H1 (cell line): ENCODE results near the gene PLAU. TPM values are rescaled to one million over a fixed set of nuclear protein-coding genes. Genes with fewer than 3 reads are reported as not detected.

Experiments used
- CHD7 ChIP-seq: fragments of 300-600 bp; sonication (generic); IDR thresholded peaks from 2 replicates; pipeline ENCODE4 v1.7.1; 2012; ENCODE audit warnings: low read length, moderate library complexity, mild to moderate bottlenecking, inconsistent platforms; ENCODE audit not compliant: insufficient replicate concordance
- EP300 ChIP-seq, 2 experiments: IDR thresholded peaks; 1 replicate in 1 of 2; 2 replicates in 1 of 2; pipeline ENCODE4 v1.6.1; 2011 to 2012; ENCODE audit warnings: low read depth in 2 of 2, low read length in 2 of 2, mild to moderate bottlenecking in 2 of 2, borderline replicate concordance in 1 of 2, inconsistent platforms in 1 of 2, moderate library complexity in 1 of 2
- GTF2F1 ChIP-seq: IDR thresholded peaks from 2 replicates; pipeline ENCODE4 v1.6.1; 2012; ENCODE audit warnings: low read depth, low read length, improper control_type of control experiment, borderline replicate concordance
- HDAC2 ChIP-seq, 2 experiments: fragments of 300-600 bp in 1 of 2; sonication (generic) in 1 of 2; IDR thresholded peaks; 2 replicates each; pipeline ENCODE4 v1.6.1; 2011 to 2012; ENCODE audit warnings: low read depth in 2 of 2, low read length in 2 of 2, mild to moderate bottlenecking in 2 of 2, moderate library complexity in 2 of 2, borderline replicate concordance in 1 of 2, inconsistent platforms in 1 of 2
- JUN ChIP-seq: IDR thresholded peaks from 2 replicates; pipeline ENCODE4 v1.6.1; 2011; ENCODE audit warnings: low read depth, mild to moderate bottlenecking, improper control_type of control experiment, low read length
- JUND ChIP-seq: IDR thresholded peaks from 2 replicates; pipeline ENCODE4 v1.6.1; 2011; ENCODE audit warnings: mild to moderate bottlenecking, improper control_type of control experiment, low read length
- SUZ12 ChIP-seq: fragments of 200-600 bp; sonication (generic); IDR thresholded peaks from 2 replicates; pipeline ENCODE4 v1.6.1; 2012; ENCODE audit warnings: mild to moderate bottlenecking, inconsistent platforms, low read length, moderate library complexity, mixed read lengths
- TAF7 ChIP-seq: optimal IDR thresholded peaks from 2 replicates; pipeline ENCODE3; 2011; ENCODE audit warnings: low read depth, mild to moderate bottlenecking, inconsistent platforms, low read length, moderate library complexity, borderline replicate concordance
- YY1 ChIP-seq: IDR thresholded peaks from 2 replicates; pipeline ENCODE4 v1.6.1; 2011; ENCODE audit warnings: low read depth, mild to moderate bottlenecking, low read length
- polyA plus RNA-seq, 7 experiments: library from polyadenylated mRNA; depleted of rRNA in 3 of 7; stranded (reverse) in 5 of 7; unstranded in 2 of 7; fragments of >200 nt in 5 of 7; fragments of 200-250 nt in 2 of 7; gene quantifications; 1 replicate in 5 of 7; 2 replicates in 1 of 7; 4 replicates in 1 of 7; pipeline versions ENCODE4 v1.2.1 to v1.2.3, GENCODE V29; 2011 to 2013; ENCODE audit warnings: missing spikeins in 2 of 7, mixed read lengths in 2 of 7
- total RNA-seq: library from RNA; stranded (reverse); fragmentation: NEBNext Ultra II Directional; extraction: Animal tissue kit (Norgen Biotek cat#: 25700); gene quantifications from 2 replicates; pipeline ENCODE4 v1.2.1, GENCODE V29; 2021

The PLAU gene
- total and polyA plus RNA-seq, 2 of the 8 experiments (the other 6 are each of a cell fraction or from before 2014, with no cell fraction given) = 16.2 to 26.1 TPM

GRCh38 chr10:73920089-73920488 is 9.2 kb downstream of the PLAU start (continued):
- no peak for TF ChIP-seq CHD7
- no peak for TF ChIP-seq SUZ12
- no peak for TF ChIP-seq HDAC2 (IDR thresholded peaks at IDR 0.05; ENCODE audit: borderline replicate concordance in 1 of 2, low read depth in 2 of 2, low read length in 2 of 2)
- TF ChIP-seq EP300 (IDR thresholded peaks at IDR 0.05; ENCODE audit: borderline replicate concordance in 1 of 2, low read depth in 2 of 2, low read length in 2 of 2) = no peak
- no peak for TF ChIP-seq TAF7
- no peak for TF ChIP-seq YY1
- TF ChIP-seq GTF2F1 = no peak
- TF ChIP-seq JUN = no peak
- TF ChIP-seq JUND = no peak
